ENCODE results near the gene ZBED1.

DNA sequence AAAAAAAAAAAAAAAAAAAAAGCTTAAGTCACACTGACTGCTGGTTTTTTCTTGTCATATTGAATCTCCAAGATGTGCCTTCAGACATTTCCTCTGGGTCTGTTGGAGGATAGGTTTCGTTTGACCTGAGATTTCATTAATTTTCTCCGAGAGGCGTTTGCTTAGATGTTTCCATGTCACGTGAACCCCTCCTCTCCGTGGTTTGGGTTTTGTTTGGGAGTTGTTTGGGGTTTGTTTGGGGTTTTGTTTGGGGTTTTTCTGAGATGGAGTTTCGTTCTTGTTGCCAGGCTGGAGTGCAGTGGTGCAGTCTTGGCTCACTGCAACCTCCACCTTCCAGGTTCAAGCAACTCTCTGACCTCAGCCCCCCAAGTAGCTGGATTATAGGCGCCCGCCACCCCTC is 40.8 kb upstream of the ZBED1 start:
- TF ChIP-seq TCF12 (IDR thresholded peaks at IDR 0.05; ENCODE audit: low read depth) (no peak), CEBPB (IDR thresholded peaks at IDR 0.05) (no peak), EGR1 (IDR thresholded peaks at IDR 0.05) (no peak), EP300 (IDR thresholded peaks at IDR 0.05; ENCODE audit: borderline replicate concordance) (no peak), CREB1 (IDR thresholded peaks at IDR 0.05; ENCODE audit: low read depth) (no peak), MAX (IDR thresholded peaks at IDR 0.05) (no peak)
